GM12864 (cell line): ENCODE data around the gene HBZ.

Experiments used
- DNase-seq: peaks from one replicate; pipeline ENCODE4 v3.0.0-alpha.2; 2011; ENCODE audit warnings: low read depth
- H3K4me3 ChIP-seq: 2 replicates; pipeline ENCODE4 v1.5.1; 2011; ENCODE audit warnings: mild to moderate bottlenecking, low read depth, low read length, control low read depth
- TF ChIP-seq, protein P1 (sequence below): IDR thresholded peaks from 2 replicates; pipeline ENCODE4 v1.5.1; 2011; ENCODE audit warnings: low read depth, mild to moderate bottlenecking, moderate library complexity, low read length, control low read depth, inconsistent platforms; ENCODE audit errors: missing control alignments

The HBZ gene

DNA sequence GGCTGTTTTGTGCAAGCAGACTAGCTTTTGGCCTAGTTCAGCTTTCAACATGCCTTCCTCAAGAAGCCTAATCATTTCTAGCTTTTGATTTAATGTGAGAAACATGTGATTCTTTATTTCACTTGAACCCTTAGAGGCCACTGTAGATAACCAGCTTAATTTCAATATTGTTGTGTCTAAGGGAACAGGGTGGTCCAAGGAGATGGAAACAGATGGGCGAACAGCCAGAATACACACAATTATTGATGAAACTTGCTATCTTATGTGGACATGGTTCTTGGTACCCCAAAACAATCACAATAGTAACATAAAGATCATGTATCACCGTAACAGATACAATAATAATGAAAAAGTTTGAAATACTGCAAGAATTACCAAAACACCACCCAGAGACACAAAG, 18.7 kb upstream of the HBZ start:
- no peak overlapping the region for H3K4me3 ChIP-seq
- DNase-seq: no peak
- TF ChIP-seq, protein P1, sequence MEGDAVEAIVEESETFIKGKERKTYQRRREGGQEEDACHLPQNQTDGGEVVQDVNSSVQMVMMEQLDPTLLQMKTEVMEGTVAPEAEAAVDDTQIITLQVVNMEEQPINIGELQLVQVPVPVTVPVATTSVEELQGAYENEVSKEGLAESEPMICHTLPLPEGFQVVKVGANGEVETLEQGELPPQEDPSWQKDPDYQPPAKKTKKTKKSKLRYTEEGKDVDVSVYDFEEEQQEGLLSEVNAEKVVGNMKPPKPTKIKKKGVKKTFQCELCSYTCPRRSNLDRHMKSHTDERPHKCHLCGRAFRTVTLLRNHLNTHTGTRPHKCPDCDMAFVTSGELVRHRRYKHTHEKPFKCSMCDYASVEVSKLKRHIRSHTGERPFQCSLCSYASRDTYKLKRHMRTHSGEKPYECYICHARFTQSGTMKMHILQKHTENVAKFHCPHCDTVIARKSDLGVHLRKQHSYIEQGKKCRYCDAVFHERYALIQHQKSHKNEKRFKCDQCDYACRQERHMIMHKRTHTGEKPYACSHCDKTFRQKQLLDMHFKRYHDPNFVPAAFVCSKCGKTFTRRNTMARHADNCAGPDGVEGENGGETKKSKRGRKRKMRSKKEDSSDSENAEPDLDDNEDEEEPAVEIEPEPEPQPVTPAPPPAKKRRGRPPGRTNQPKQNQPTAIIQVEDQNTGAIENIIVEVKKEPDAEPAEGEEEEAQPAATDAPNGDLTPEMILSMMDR: no peak

DNA sequence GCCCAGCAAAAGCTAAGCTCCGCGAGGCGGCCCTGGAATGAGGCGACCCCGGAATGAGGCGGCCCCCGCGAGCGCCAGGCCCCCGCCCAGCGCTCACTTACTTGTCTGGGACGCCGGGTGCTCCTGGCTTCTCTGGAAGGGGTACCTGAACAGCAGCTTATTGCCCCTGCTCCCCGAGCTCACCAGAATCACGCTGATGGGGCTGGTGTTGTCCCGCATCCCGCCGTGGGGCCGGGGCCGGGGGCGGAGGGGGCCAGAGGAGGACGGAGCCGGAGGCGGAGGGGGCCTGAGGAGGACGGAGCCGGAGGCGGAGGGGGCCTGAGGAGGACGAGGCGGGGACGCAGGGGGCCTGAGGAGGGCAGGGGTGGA, 14.4 kb upstream of the HBZ start:
- no peak for DNase-seq
- peak overlapping the region; percentile 81 for H3K4me3 ChIP-seq
- TF ChIP-seq, protein P1: no peak

DNA sequence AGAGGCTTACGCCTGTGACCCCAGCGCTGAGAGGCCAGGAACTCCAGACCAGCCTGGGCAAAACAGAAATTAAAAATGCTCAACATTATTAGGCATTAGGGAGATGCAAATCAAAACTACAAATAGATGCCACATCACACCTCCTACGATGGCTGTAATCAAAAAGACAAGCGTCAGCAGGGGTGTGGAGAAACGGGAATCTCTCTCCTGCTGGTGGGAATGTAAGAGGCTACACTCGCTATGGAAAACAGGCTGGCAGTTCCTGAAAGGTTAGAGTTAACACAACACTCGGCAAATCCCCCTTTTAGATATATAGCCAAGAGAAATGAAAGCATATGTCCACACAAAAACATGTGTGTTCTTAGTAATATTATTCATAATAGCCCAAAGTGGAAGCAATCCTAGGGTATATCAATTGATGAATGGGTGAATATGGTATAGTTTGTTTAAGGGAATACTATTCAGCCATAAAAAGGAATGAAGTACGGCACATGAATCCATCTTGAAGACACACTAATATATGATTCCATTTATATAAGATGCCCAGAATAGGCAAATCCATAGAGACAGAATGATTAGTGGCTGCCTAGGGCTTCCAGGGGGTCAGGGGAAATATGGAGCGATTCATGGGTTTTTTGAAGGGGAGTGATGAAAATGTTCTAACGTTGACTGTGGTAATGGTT, 12.1 kb upstream of the HBZ start:
- no peak for DNase-seq
- H3K4me3 ChIP-seq: no peak overlapping the region
- TF ChIP-seq, protein P1: no peak

DNA sequence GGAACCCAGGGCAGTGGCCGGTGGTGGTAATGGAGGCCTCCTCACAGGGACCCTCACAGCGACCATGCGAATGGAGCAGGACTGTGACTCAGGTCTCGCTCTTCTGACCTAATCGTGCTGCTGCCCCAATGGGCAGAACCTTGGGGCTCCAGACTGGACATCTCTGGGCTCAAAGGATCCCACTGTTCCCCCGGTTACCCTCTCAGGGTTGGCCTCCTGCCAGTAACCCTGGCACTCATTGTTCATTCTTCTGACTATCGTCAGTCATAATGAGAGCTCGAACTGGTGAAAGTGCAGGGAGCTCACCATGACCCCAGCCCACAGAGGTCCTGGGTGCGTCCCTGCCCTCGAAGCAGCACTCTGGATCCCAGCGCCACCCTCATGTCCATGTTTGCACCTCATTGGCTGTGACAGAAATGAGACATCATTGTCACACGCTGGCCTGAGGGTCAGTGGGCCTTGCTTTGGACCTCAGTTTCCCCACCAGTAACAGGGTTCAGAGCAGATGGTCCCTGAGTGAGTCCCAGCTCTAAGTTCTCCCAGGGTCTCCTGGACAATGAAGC, 10.0 kb upstream of the HBZ start:
- no peak for DNase-seq
- TF ChIP-seq, protein P1: no peak
- H3K4me3 ChIP-seq: no peak overlapping the region

DNA sequence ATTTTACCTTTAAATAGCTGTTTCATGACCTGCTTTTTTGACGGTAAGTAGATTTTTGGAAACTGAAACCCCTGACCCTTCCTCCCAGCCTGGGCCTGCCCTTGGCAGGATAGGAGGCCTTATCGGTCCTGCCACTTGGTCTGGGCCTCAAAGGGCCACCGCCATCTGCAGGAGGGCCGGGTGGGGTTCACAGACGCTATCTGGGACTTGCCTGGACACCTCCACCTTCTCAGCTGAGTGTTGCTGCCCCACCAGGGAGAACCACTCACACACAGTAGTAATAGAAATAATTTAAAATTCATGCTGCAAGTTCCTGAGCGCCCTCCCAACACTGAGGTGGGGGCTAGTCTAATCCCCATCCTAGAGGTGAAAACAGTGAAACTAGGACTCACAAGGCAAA, 9.4 kb upstream of the HBZ start:
- DNase-seq: no peak
- no peak overlapping the region for H3K4me3 ChIP-seq
- TF ChIP-seq, protein P1: no peak

DNA sequence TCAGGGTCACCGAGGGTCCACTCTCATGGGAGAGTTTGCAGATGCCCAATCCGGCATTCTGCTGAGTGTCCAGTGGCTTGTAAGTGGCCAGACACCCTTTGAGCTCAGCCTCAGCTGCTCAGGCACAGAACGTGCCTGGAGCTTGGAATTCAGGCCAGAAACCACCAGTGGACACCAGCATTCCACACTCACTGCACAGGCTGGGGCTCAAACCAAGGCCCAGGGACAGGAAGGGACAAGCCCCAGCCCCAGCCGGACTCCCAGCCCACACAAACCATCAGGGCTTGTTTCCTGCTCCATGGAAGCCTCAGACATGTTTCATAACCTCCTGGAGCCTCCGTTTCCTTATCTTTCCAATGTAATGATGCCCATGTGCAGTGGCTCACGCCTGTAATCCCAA, 9.0 kb upstream of the HBZ start:
- no peak for DNase-seq
- no peak overlapping the region for H3K4me3 ChIP-seq
- TF ChIP-seq, protein P1: no peak

DNA sequence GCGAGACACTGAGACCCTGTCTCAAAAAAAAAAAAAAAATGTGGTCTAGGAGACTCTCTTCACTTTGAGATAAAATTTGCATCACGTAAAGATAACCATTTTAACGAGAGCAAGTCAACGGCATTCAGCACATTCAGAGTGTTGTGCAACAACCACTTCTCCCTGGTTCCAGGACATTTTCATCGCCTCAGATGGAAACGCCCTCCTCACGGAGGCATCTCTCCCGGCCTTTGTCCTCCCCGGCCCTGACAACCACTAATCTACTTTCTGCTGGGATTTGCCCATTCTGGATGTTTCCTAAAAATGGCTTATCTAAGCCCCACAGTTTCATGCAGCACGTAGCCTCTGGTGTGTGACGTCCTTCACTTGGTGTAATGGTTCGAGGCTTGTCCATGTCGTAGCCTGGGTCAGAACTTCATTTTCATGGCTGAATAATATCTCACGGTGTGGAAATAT, 7.6 kb upstream of the HBZ start:
- TF ChIP-seq, protein P1: no peak
- no peak overlapping the region for H3K4me3 ChIP-seq
- DNase-seq: no peak
